Left lobe of liver (tissue), 2 donors: Measurements from ENCODE around the gene B3GAT2. TPM values are rescaled to one million over a fixed set of nuclear protein-coding genes. Genes with fewer than 3 reads are reported as not detected.

ENCODE experiments used
- ATAC-seq: fragments of 200-7000 bp; cut with Tn5 transposase; one replicate; pipeline ENCODE4 v1.9.1; 2020; ENCODE audit warnings: mild to moderate bottlenecking, moderate library complexity
- DNase-seq: peaks from one replicate; pipeline ENCODE4 v3.0.0-alpha.2; 2020; ENCODE audit warnings: low spot score
- total RNA-seq: library from RNA; stranded (reverse); gene quantifications from one replicate; pipeline ENCODE4 v1.2.1, GENCODE V29; 2021
- donor health status: DM: no; HTN: no; CAD: no; lungs with moderate emphysema.
- donor health status: DM: no; HTN: yes; CAD: no.

The B3GAT2 gene
- total RNA-seq, 1 donor from 2014 or later: 0.05 TPM

GRCh38 chr6:70844301-70844700 lies 112.6 kb downstream of the B3GAT2 start:
- ATAC-seq: no peak
- no peak for DNase-seq

- DNase-seq (no peak), ATAC-seq (peak; percentile 64)
Observed at GRCh38 chr6:70843328-70843918, 113.4 kb downstream of the B3GAT2 start.

GRCh38 chr6:70842541-70842940 lies 114.3 kb downstream of the B3GAT2 start:
- DNase-seq (no peak), ATAC-seq (no peak)

- ATAC-seq (no peak), DNase-seq (no peak)
Observed at GRCh38 chr6:70841112-70841511, 115.7 kb downstream of the B3GAT2 start.

GRCh38 chr6:70839286-70840266 lies 117.3 kb downstream of the B3GAT2 start:
- DNase-seq (no peak), ATAC-seq (peak; percentile 79)

GRCh38 chr6:70838907-70839285 lies 118.0 kb downstream of the B3GAT2 start:
- DNase-seq (no peak), ATAC-seq (peak; percentile 16)

GRCh38 chr6:70834520-70834919 lies 122.3 kb downstream of the B3GAT2 start:
- no peak for ATAC-seq
- no peak for DNase-seq

- no peak for ATAC-seq
- DNase-seq: no peak
Observed at GRCh38 chr6:70831427-70831826, 125.4 kb downstream of the B3GAT2 start.

- DNase-seq: no peak
- ATAC-seq: no peak
Observed at GRCh38 chr6:70823651-70824050, 133.2 kb downstream of the B3GAT2 start.

GRCh38 chr6:70821751-70822150 lies 135.1 kb downstream of the B3GAT2 start:
- no peak for DNase-seq
- ATAC-seq: no peak

GRCh38 chr6:70820778-70821177 lies 136.1 kb downstream of the B3GAT2 start:
- DNase-seq (no peak), ATAC-seq (peak; percentile 26)

- DNase-seq (no peak), ATAC-seq (no peak)
Observed at GRCh38 chr6:70819646-70820045, 137.2 kb downstream of the B3GAT2 start.

- DNase-seq (no peak), ATAC-seq (no peak)
Observed at GRCh38 chr6:70813885-70814284, 143.0 kb downstream of the B3GAT2 start.

- no peak for DNase-seq
Observed at GRCh38 chr6:70811788-70812187, 145.1 kb downstream of the B3GAT2 start.

More at GRCh38 chr6:70811788-70812187, 145.1 kb downstream of the B3GAT2 start:
- no peak for ATAC-seq
